NCI-H1436 (cell line): ENCODE data around the gene TMEM169.
"Not testable (repeated sequence)": the region's sequence is repeated elsewhere in the genome, so short reads cannot be mapped to it uniquely, and the experiment has no call there.

Experiments used
- DNase-seq: peaks from one replicate; lab custom pipeline; 2025; lab: John Stamatoyannopoulos, UW

TMEM169 gene

GRCh38 chr2:216071111-216071851 is 10.4 kb upstream of the TMEM169 start:
- DNase-seq: no peak

DNA sequence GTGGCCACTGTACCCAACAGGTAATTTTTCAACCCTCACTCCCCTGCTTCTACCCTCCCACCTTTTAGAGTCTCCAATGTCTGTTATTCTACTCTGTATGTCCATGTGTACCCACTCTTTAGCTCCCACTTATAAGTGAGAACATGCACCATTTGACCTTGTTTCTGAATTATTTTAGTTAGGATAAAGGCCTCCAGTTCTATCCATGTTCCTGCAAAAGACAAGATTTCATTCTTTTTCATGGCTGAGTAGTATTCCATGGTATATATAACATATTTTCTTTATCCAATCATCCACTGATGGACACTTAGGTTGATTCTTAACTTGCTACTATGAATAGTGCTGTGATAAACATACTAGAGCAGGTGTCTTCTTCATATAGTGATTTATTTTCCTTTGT is 9.2 kb upstream of the TMEM169 start:
- DNase-seq: no peak

GRCh38 chr2:216073773-216074172 is 7.9 kb upstream of the TMEM169 start:
- no peak for DNase-seq

DNA sequence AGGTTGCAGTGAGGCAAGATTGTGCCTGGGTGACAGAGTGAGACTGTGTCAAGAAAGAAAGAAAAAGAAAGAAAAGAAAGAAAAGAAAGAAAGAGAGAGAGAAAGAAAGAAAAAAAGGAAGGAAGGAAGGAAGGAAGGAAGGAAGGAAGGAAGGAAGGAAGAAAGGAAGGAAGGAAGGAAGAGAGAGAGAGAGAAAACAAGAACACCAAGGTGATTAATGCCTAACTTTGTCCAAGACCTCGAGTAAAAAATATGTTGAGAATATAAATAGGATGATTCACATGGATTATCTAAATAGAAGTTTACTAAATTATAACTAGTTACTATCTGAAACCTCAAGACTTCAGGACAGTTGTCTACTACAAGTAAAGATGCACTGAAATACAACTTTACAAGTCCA is 7.3 kb upstream of the TMEM169 start:
- DNase-seq: no peak

GRCh38 chr2:216074794-216075193 is 6.9 kb upstream of the TMEM169 start:
- DNase-seq: no peak

DNA sequence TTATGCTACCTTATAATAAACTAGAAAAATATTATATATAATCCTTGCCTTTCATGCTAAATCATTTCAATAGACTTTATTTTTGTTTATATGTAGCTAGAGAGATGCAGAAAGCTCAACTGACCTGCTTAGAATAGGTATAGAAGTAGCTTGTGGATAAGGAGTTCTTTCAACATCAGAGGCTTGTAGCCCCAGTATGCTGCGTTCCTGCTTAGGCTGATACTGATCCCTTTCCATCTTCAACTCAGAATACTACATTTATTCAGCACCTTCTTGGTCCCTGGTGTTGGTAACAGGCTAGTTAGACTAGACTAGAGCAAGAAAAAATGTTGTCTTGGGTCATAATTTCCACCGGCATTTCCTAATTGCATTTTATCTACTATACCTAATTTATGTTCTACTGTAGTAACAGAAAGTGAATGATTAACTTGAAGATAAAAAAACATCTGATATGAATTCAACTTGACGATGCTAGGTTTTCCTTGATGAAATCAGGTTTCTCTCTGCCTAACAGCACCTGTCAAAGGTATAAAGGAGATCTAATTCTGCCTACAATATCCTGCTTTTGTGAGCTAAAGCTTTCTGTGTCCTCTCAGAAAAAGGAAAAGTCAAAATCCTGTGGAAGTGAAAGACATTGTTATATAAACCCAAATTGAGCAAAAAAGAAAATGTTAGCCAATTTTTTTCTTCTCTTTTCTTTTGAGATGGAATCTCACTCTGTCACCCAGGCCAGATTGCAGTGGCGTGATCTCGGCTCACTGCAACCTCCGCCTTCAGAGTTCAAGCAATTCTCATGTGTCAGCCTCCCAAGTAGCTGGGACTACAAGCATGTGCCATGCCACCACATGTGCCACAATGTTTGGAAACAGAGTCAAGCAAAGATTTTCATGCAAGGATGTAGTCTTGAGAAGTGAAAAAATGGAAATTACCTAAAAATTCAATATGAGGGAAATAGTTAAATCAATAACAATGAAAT is 5.9 kb upstream of the TMEM169 start:
- no peak for DNase-seq

DNA sequence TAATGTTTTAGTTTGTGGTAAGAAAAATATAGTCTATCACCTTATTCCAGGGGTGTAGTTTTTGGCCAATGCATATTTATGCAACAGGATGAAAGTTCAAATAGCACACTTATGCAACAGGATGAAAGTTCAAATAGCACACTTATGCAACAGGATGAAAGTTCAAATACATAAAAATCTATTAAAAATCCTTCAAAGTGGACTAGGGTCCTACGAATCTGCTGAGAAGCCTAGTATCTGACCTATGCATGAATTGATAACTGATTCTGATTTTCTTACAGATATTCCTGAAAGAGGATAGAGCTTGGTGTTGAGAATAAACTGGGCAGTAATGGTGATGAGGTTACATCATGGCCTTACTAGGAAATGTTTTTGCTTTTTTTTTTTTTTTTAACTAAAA is 2.9 kb upstream of the TMEM169 start:
- no peak for DNase-seq

DNA sequence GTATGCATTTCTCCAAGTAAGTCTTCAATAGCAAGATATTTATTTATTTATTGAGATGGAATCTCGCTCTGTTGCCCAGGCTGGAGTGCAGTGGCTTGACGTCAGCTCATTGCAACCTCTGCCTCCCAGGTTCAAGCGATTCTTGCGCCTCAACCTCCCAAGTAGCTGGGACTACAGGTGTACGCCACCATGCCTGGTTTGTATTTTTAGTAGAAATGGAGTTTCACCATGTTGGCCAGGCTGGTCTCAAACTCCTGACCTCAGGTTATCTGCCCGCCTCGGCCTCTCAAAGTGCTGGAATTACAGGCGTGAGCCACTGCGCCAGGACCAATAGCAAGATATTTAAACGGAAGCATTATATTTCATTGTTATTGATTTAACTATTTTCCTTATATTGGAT is 1.7 kb upstream of the TMEM169 start:
- not testable (repeated sequence) for DNase-seq

GRCh38 chr2:216081012-216081411 is 707 bp upstream of the TMEM169 start:
- DNase-seq: no peak

- peak; percentile 26 for DNase-seq
Observed at GRCh38 chr2:216082117-216082711, 495 bp downstream of the TMEM169 start.

- no peak for DNase-seq
Observed at GRCh38 chr2:216082805-216083204, 1.1 kb downstream of the TMEM169 start.

DNA sequence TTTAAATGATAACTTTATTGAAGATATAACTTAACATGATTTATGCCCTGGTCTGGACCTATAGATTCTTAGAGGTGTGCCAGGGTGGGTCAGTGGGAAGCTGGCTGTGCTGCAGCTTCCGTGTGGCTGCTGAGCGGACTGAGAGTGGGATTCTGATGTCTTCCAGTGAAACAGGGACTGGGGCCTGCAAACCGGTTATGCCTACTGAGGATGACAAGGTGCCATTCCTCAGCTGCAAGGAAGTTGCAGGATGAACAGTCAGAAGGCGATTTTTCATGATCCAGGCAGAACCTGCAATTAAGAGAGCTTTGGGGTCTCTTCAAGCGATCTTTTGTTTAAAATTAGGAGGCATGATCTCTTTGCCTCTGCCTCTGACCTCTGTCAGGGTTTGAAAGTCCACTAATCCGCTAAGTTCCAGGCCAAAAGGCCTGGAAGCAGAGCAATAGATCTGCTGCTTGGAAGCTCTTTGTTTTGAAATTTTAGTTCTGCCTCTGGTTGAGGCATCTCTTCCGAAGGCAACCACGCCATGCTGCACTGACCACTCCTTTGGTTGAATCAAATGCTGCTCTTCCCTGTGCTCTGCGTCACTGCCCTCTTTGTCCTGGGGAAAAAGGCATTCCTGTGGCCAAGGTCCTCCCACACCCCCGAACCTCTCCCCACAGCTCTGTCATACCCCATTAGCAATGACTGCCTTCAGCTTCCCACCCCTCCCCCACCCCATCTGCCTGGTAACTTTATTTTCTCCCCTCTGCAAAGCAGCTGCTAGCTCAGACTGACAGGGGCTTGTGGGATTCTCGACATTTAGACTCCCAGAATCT is 2.0 kb downstream of the TMEM169 start:
- DNase-seq: no peak

GRCh38 chr2:216084547-216084946 is 2.8 kb downstream of the TMEM169 start:
- no peak for DNase-seq

- no peak for DNase-seq
Observed at GRCh38 chr2:216086207-216086893, 4.6 kb downstream of the TMEM169 start.

DNA sequence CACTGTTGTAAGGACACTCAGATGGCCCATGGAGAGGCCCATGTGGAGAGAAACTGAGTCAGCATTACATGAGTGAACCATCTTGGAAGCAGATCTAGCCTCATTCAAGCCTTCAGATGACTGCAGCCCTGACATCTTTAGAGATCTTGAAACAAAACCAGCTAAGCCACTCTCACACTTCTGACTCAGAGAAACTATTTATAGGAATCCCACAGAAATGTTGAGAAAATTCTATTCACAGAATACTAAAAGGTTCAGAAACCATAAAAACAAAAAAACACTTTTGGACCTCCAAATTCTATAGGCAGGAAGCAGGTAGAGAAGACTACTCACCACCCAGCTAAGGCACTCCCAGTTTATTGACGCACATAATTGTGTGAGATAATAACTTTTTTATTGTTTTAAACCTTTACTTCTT is 8.7 kb downstream of the TMEM169 start:
- DNase-seq: no peak

GRCh38 chr2:216092646-216093045 is 10.9 kb downstream of the TMEM169 start:
- DNase-seq: no peak

DNA sequence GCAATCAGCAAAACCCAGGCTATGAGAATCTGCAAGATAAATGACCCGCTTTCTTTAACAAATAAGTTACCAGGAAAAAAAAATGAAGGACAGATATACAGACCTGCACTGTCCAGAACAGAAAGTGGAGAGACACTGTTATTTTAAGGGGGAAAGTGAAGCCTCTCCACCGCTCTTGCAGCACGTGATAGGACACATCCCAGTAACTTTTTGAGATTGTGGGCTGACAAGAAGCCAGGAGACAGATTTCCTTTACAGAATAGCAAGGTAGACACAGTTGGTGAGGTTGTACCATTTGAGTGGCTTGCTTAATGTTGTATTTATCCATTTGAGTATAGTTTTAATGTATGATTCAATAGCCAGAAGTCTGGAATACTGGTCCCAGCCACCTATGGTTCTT is 13.0 kb downstream of the TMEM169 start:
- no peak for DNase-seq

GRCh38 chr2:216098421-216099334 is 17.0 kb downstream of the TMEM169 start:
- DNase-seq: no peak

GRCh38 chr2:216101109-216101508 is 19.4 kb downstream of the TMEM169 start:
- DNase-seq: no peak

DNA sequence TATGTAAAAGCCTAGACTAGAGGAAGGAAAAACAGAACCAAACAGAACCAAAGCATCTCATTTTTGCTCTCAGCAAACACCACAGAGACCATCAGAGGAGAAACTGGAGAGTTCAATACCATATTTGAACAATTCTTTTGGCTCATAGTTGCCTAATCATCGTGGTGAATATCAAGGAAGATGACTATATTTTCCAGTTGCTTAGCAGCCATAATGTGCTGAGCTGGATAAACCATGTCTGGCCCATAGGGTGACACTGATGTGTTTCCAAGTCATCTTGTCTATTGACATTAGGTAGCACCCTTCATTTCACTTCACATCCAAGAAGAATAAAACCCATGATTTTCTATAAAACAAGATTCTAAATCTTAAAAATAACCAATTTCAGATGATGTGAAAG is 21.5 kb downstream of the TMEM169 start:
- DNase-seq: no peak
